Nephron progenitor cell (in vitro differentiated cells): ENCODE data around the gene SH3PXD2A.

Experiments used
- DNase-seq: peaks from one replicate; pipeline ENCODE4 v3.0.0; 2021
- H3K27ac Mint-ChIP-seq: 2 replicates; pipeline ENCODE4 v1.8.0; 2021; ENCODE audit warnings: mild to moderate bottlenecking, moderate library complexity, mixed read lengths
- H3K27me3 Mint-ChIP-seq: 2 replicates; pipeline ENCODE4 v1.8.0; 2021; ENCODE audit warnings: mild to moderate bottlenecking, low read depth, mixed read lengths; ENCODE audit not compliant: poor library complexity
- H3K36me3 Mint-ChIP-seq: 2 replicates; pipeline ENCODE4 v1.8.0; 2021; ENCODE audit warnings: low read depth, mixed read lengths
- H3K4me1 Mint-ChIP-seq: 2 replicates; pipeline ENCODE4 v1.8.0; 2021; ENCODE audit warnings: mixed read lengths
- H3K4me3 Mint-ChIP-seq: 2 replicates; pipeline ENCODE4 v1.8.0; 2021; ENCODE audit warnings: mild to moderate bottlenecking, moderate library complexity, mixed read lengths
- H3K9me3 Mint-ChIP-seq: 2 replicates; pipeline ENCODE4 v1.8.0; 2021; ENCODE audit warnings: mild to moderate bottlenecking, moderate library complexity, mixed read lengths
- TF ChIP-seq, protein P1 (sequence below): fragments of 200-600 bp; sonication (generic); IDR thresholded peaks from 2 replicates; pipeline ENCODE4 v1.5.0; 2021; ENCODE audit warnings: antibody characterized with exemption

Gene SH3PXD2A

GRCh38 chr10:103853428-103854264 is 1.7 kb downstream of the SH3PXD2A start:
- Mint-ChIP-seq H3K36me3 (no peaks in the 10 kb centered on the region), H3K27ac (peak overlapping the region; percentile 53), H3K4me1 (peaks cover 81% of the 10 kb centered on the region), H3K27me3 (peaks cover 11% of the 10 kb centered on the region), H3K4me3 (peak overlapping the region; percentile 89), H3K9me3 (no peaks in the 10 kb centered on the region)
- TF ChIP-seq, protein P1, sequence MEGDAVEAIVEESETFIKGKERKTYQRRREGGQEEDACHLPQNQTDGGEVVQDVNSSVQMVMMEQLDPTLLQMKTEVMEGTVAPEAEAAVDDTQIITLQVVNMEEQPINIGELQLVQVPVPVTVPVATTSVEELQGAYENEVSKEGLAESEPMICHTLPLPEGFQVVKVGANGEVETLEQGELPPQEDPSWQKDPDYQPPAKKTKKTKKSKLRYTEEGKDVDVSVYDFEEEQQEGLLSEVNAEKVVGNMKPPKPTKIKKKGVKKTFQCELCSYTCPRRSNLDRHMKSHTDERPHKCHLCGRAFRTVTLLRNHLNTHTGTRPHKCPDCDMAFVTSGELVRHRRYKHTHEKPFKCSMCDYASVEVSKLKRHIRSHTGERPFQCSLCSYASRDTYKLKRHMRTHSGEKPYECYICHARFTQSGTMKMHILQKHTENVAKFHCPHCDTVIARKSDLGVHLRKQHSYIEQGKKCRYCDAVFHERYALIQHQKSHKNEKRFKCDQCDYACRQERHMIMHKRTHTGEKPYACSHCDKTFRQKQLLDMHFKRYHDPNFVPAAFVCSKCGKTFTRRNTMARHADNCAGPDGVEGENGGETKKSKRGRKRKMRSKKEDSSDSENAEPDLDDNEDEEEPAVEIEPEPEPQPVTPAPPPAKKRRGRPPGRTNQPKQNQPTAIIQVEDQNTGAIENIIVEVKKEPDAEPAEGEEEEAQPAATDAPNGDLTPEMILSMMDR = no peak
- no peak for DNase-seq

- no peak for DNase-seq
- H3K27me3 Mint-ChIP-seq = peaks cover 14% of the 10 kb centered on the region
- H3K4me3 Mint-ChIP-seq = peak overlapping the region; percentile 89
- no peaks in the 10 kb centered on the region for H3K9me3 Mint-ChIP-seq
- H3K27ac Mint-ChIP-seq = no peak overlapping the region
- peaks cover 88% of the 10 kb centered on the region for H3K4me1 Mint-ChIP-seq
- no peaks in the 10 kb centered on the region for H3K36me3 Mint-ChIP-seq
- TF ChIP-seq, protein P1 = no peak
These were observed 2.5 kb downstream of the SH3PXD2A start for GRCh38 chr10:103852856-103853255.

GRCh38 chr10:103852189-103852711 is 3.1 kb downstream of the SH3PXD2A start:
- TF ChIP-seq, protein P1 = no peak
- Mint-ChIP-seq H3K27ac (no peak overlapping the region), H3K36me3 (no peaks in the 10 kb centered on the region), H3K27me3 (peaks cover 14% of the 10 kb centered on the region), H3K4me3 (no peak overlapping the region), H3K9me3 (no peaks in the 10 kb centered on the region), H3K4me1 (peaks cover 86% of the 10 kb centered on the region)
- no peak for DNase-seq

DNA sequence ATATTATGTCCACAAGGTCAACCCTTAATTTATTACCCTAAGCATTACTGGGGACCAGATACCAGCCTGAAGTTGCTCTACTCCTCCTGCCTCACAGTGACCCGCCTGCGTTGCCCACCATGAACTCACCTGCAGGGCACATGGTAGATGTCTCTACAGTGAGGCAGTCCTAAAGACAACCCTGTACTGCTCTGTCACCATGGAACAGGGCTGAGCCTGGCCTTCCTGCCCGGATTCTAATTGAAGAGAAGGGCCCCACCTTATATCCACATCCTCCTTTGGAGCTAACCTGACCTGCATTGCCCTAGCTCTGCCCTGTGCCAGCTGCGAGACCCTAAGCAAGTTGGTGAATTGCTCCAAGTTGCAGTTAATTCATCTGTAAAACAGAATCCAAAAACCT is 4.1 kb downstream of the SH3PXD2A start:
- Mint-ChIP-seq H3K4me3 (no peak overlapping the region), H3K4me1 (peaks cover 85% of the 10 kb centered on the region), H3K27ac (no peak overlapping the region), H3K9me3 (no peaks in the 10 kb centered on the region), H3K27me3 (peaks cover 14% of the 10 kb centered on the region), H3K36me3 (no peaks in the 10 kb centered on the region)
- no peak for DNase-seq
- TF ChIP-seq, protein P1 = no peak

- Mint-ChIP-seq H3K27ac (no peak overlapping the region), H3K4me1 (peaks cover 87% of the 10 kb centered on the region), H3K9me3 (no peaks in the 10 kb centered on the region), H3K27me3 (peaks cover 14% of the 10 kb centered on the region), H3K4me3 (peak overlapping the region; percentile 38), H3K36me3 (no peaks in the 10 kb centered on the region)
- TF ChIP-seq, protein P1 = no peak
- DNase-seq = no peak
These were observed 4.8 kb downstream of the SH3PXD2A start for GRCh38 chr10:103850572-103850895.
